K562 (cell line): Measurements from ENCODE around the gene MDC1. TPM values are rescaled to one million over a fixed set of nuclear protein-coding genes. Genes with fewer than 3 reads are reported as not detected.
A peak's percentile ranks its signal among the peaks of the same experiment; 100 is the strongest.

ENCODE experiments used
- CHD1 ChIP-seq: fragments of 200-600 bp; sonication (generic); IDR thresholded peaks from one replicate; pipeline ENCODE4 v1.6.1; 2012; ENCODE audit warnings: mild to moderate bottlenecking, moderate library complexity, low read length, inconsistent platforms
- E2F4 ChIP-seq: sonication (generic); formaldehyde crosslinking; IDR thresholded peaks from 2 replicates; pipeline ENCODE4 v1.8.0; 2022; ENCODE audit warnings: mild to moderate bottlenecking, low read depth, missing genetic modification reagents
- ETS1 ChIP-seq: conservative IDR thresholded peaks from 2 replicates; pipeline ENCODE4 v1.6.1; 2011; ENCODE audit warnings: low read depth, mild to moderate bottlenecking, low read length; ENCODE audit not compliant: control insufficient read depth
- FOXP4 ChIP-seq: sonication (generic); formaldehyde crosslinking; IDR thresholded peaks from 2 replicates; pipeline ENCODE4 v1.8.0; 2022; ENCODE audit warnings: mild to moderate bottlenecking, missing genetic modification reagents, borderline replicate concordance
- MAFK ChIP-seq: IDR thresholded peaks from 2 replicates; pipeline ENCODE4 v1.6.1; 2011; ENCODE audit warnings: low read length, improper control_type of control experiment
- NR2C2 ChIP-seq, 2 experiments: fragments of 200-800 bp in 1 of 2; sonication (Bioruptor generic) in 1 of 2; sonication (generic) in 1 of 2; formaldehyde crosslinking in 1 of 2; IDR thresholded peaks; 2 replicates each; pipeline versions ENCODE4 v1.6.1 to v1.8.0; 2016 to 2022; ENCODE audit warnings: mild to moderate bottlenecking in 1 of 2, missing compliant biosample characterization in 1 of 2, missing genetic modification characterization in 1 of 2, missing genetic modification reagents in 1 of 2
- PHB ChIP-seq: fragments of 250-450 bp; sonication (Bioruptor Pico); IDR thresholded peaks from 2 replicates; pipeline ENCODE4 v1.5.0; 2021
- PHB2 ChIP-seq: fragments of 450-650 bp; IDR thresholded peaks from 2 replicates; pipeline ENCODE4 v1.6.1; 2017; ENCODE audit warnings: low read depth
- PHF20 ChIP-seq: fragments of 450-650 bp; IDR thresholded peaks from 2 replicates; pipeline ENCODE4 v1.6.1; 2018; ENCODE audit not compliant: partially characterized antibody
- SIRT6 ChIP-seq: IDR thresholded peaks from one replicate; pipeline ENCODE4 v1.6.1; 2012; ENCODE audit warnings: low read depth, mild to moderate bottlenecking, control low read depth, inconsistent platforms, low read length, moderate library complexity
- SMARCE1 ChIP-seq: fragments of 450-650 bp; IDR thresholded peaks from 2 replicates; pipeline ENCODE4 v1.7.1; 2016; ENCODE audit warnings: mild to moderate bottlenecking
- STAG1 ChIP-seq: sonication (generic); formaldehyde crosslinking; IDR thresholded peaks from 2 replicates; pipeline ENCODE4 v1.5.0; 2020; ENCODE audit warnings: missing genetic modification reagents, borderline replicate concordance
- ZBTB12 ChIP-seq: fragments of 250-450 bp; sonication (Bioruptor Pico); IDR thresholded peaks from 2 replicates; pipeline ENCODE4 v1.4.0; 2020
- ZBTB17 ChIP-seq: fragments of 450-650 bp; formaldehyde crosslinking; IDR thresholded peaks from 2 replicates; pipeline ENCODE4 v1.4.0; 2020; ENCODE audit warnings: mild to moderate bottlenecking
- ZBTB26 ChIP-seq: fragments of 450-650 bp; formaldehyde crosslinking; IDR thresholded peaks from 2 replicates; pipeline ENCODE4 v1.4.0; 2022; ENCODE audit warnings: missing genetic modification characterization
- ZEB2 ChIP-seq: fragments of 450-650 bp; IDR thresholded peaks from 2 replicates; pipeline ENCODE4 v1.6.1; 2016
- ZNF133 ChIP-seq: fragments of 250-450 bp; sonication (Bioruptor Pico); IDR thresholded peaks from 2 replicates; pipeline ENCODE4 v1.4.0; 2020; ENCODE audit warnings: mild to moderate bottlenecking
- ZNF384 ChIP-seq: IDR thresholded peaks from 2 replicates; pipeline ENCODE4 v1.6.1; 2012; ENCODE audit warnings: low read depth, low read length, improper control_type of control experiment
- ZNF444 ChIP-seq: fragments of 250-450 bp; sonication (Bioruptor Pico); IDR thresholded peaks from 2 replicates; pipeline ENCODE4 v1.4.0; 2020; ENCODE audit warnings: mild to moderate bottlenecking, moderate library complexity
- ZNF79 ChIP-seq: fragments of 250-450 bp; sonication (Bioruptor Pico); IDR thresholded peaks from 2 replicates; pipeline ENCODE4 v1.4.0; 2020; ENCODE audit warnings: low read depth, mild to moderate bottlenecking, moderate library complexity
- polyA plus RNA-seq, 8 experiments: library from polyadenylated mRNA; depleted of rRNA in 4 of 8; stranded (reverse) in 5 of 8; unstranded in 3 of 8; fragments of >200 nt; fragmentation: Nextera tagmentation in 2 of 8; fragmentation: Illumina TruSeq in 1 of 8; extraction: Ambion mirVana in 2 of 8; extraction: Trizol in 1 of 8; gene quantifications; 2 replicates each; pipeline versions ENCODE4 v1.2.1 to v1.2.3, GENCODE V29; 2011 to 2014; ENCODE audit warnings: inconsistent platforms in 1 of 8, missing spikeins in 1 of 8
- total RNA-seq, 7 experiments: library from RNA; depleted of rRNA in 6 of 7; stranded (reverse); fragments of >200 nt in 6 of 7; fragmentation: Illumina TruSeq in 2 of 7; extraction: Trizol in 2 of 7; gene quantifications; 2 replicates each; pipeline versions ENCODE4 v1.2.1 to v1.2.3, GENCODE V29; 2011 to 2021; ENCODE audit warnings: low replicate concordance in 1 of 7
- TF ChIP-seq, protein P1 (sequence below): fragments of 250-450 bp; sonication (Bioruptor Pico); IDR thresholded peaks from 2 replicates; pipeline ENCODE4 v1.5.0; 2021

MDC1 gene
- total and polyA plus RNA-seq, 9 of the 15 experiments (the other 6 are each of a cell fraction or from before 2014, with no cell fraction given) = 8.2 to 114 (median 20.0) TPM

DNA sequence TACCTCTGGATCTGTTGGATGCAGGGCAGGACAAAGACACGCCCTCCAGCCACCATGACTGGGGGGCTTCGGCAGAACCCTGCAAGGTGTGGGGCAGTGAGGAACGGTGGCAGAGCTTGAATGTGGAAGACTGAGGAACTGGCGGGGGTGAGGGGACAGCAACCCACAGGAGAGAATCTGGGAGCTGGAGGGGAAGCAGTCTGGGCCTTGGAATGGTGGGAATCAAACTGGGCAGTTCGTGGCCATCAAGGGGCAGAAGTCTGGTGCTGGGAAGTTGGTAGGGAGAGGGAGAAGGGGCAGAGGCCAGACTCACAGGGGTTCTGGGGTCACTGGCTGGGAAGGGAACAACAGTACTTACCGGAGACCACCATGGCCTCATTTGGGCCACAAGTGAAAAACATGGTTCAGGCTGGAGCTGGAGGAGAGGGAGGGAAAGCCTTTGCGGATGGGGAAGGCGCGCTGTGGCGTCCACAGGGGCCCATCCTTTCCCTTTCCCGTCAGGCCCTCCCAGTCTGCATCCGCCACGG is 24.8 kb upstream of the MDC1 start (continued):
- 0 out of 2 replicates have a peak, but pooled peaks have one; percentile 50 for TF ChIP-seq NR2C2 (CRISPR knock-in tag; IDR thresholded peaks at IDR 0.05)
- TF ChIP-seq NR2C2 (tag; IDR thresholded peaks at IDR 0.05) = no peak
- TF ChIP-seq FOXP4 (CRISPR knock-in tag) = no peak
- TF ChIP-seq, protein P1, sequence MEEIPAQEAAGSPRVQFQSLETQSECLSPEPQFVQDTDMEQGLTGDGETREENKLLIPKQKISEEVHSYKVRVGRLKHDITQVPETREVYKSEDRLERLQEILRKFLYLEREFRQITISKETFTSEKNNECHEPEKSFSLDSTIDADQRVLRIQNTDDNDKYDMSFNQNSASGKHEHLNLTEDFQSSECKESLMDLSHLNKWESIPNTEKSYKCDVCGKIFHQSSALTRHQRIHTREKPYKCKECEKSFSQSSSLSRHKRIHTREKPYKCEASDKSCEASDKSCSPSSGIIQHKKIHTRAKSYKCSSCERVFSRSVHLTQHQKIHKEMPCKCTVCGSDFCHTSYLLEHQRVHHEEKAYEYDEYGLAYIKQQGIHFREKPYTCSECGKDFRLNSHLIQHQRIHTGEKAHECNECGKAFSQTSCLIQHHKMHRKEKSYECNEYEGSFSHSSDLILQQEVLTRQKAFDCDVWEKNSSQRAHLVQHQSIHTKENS = no peak
- TF ChIP-seq ZBTB17 (CRISPR knock-in tag) = no peak
- peak; percentile 7; the same call in 1 of the 2 replicates for TF ChIP-seq PHB (CRISPR knock-in tag)
- peak; percentile 9 for TF ChIP-seq SIRT6
- TF ChIP-seq ETS1 = no peak
- no peak for TF ChIP-seq ZNF384
- no peak for TF ChIP-seq ZNF133
- TF ChIP-seq MAFK = no peak
- TF ChIP-seq STAG1 (CRISPR knock-in tag) = no peak
- no peak for TF ChIP-seq ZBTB26 (CRISPR knock-in tag)
- no peak; the same call in 1 of the 2 replicates for TF ChIP-seq ZBTB12 (CRISPR knock-in tag)
- TF ChIP-seq PHF20 = no peak
- peak; percentile 66 for TF ChIP-seq CHD1
- TF ChIP-seq E2F4 (CRISPR knock-in tag) = 0 out of 2 replicates have a peak, but pooled peaks have one; percentile 26
- TF ChIP-seq PHB2 = no peak; the same call in 1 of the 2 replicates
- TF ChIP-seq ZNF79 (CRISPR knock-in tag) = no peak
- no peak for TF ChIP-seq ZNF444 (CRISPR knock-in tag)
- TF ChIP-seq ZEB2 = no peak
- TF ChIP-seq SMARCE1 = 0 out of 2 replicates have a peak, but pooled peaks have one; percentile 57
